Osteoblast (primary cell): Measurements from ENCODE around the gene THSD7A. TPM values are rescaled to one million over a fixed set of nuclear protein-coding genes. Genes with fewer than 3 reads are reported as not detected.

ENCODE experiments used
- DNase-seq: peaks from one replicate; pipeline ENCODE4 v3.0.0; 2011; ENCODE audit warnings: low spot score, mixed read lengths; ENCODE audit not compliant: insufficient read length; ENCODE audit errors: missing footprints
- H2AFZ ChIP-seq: 2 replicates; pipeline ENCODE4 v1.6.0; 2011; ENCODE audit warnings: mild to moderate bottlenecking, low read length
- H3K27ac ChIP-seq: 2 replicates; pipeline ENCODE4 v1.5.1; 2011; ENCODE audit warnings: mild to moderate bottlenecking, low read depth, low read length, moderate library complexity
- H3K27me3 ChIP-seq: 2 replicates; pipeline ENCODE4 v1.6.0; 2012; ENCODE audit warnings: mild to moderate bottlenecking, control low read depth, inconsistent platforms, low read length, moderate library complexity; ENCODE audit not compliant: insufficient read depth
- H3K36me3 ChIP-seq: 2 replicates; pipeline ENCODE4 v1.5.1; 2011; ENCODE audit warnings: mild to moderate bottlenecking, low read length, control low read depth, moderate library complexity; ENCODE audit not compliant: insufficient read depth
- H3K4me1 ChIP-seq: 2 replicates; pipeline ENCODE4 v1.5.1; 2011; ENCODE audit warnings: mild to moderate bottlenecking, low read length, control low read depth, moderate library complexity; ENCODE audit not compliant: insufficient read depth
- H3K4me2 ChIP-seq: 2 replicates; pipeline ENCODE4 v1.6.0; 2011; ENCODE audit warnings: mild to moderate bottlenecking, low read length; ENCODE audit not compliant: insufficient read depth
- H3K4me3 ChIP-seq: fragments of 200-600 bp; sonication (generic); 3 replicates; pipeline ENCODE4 v1.5.1; 2012; ENCODE audit warnings: mild to moderate bottlenecking, low read length, inconsistent platforms; ENCODE audit not compliant: insufficient read depth
- H3K79me2 ChIP-seq: 2 replicates; pipeline ENCODE4 v1.6.0; 2012; ENCODE audit warnings: mild to moderate bottlenecking, low read length, control low read depth, inconsistent platforms; ENCODE audit not compliant: insufficient read depth
- H3K9me3 ChIP-seq: 2 replicates; pipeline ENCODE4 v1.5.1; 2011; ENCODE audit warnings: low read depth, low read length, control low read depth
- H4K20me1 ChIP-seq: 2 replicates; pipeline ENCODE4 v1.6.0; 2012; ENCODE audit warnings: mild to moderate bottlenecking, low read length, control low read depth; ENCODE audit not compliant: insufficient read depth
- CTCF ChIP-seq: IDR thresholded peaks from 2 replicates; pipeline ENCODE4 v1.5.1; 2011; ENCODE audit warnings: mild to moderate bottlenecking, low read depth, low read length, moderate library complexity; ENCODE audit errors: extremely low read depth
- total RNA-seq: library from RNA; depleted of rRNA; stranded (reverse); fragments of >200 nt; gene quantifications from 2 replicates; pipeline ENCODE4 v1.2.3, GENCODE V29; 2012

Gene THSD7A
- total RNA-seq, 1 donor: under 0.01 TPM

GRCh38 chr7:11829954-11830353, 2.0 kb downstream of the THSD7A start:
- no peak for TF ChIP-seq CTCF
- Histone ChIP-seq H3K79me2 (no peaks in the 10 kb centered on the region), H2AFZ (no peak overlapping the region), H3K27me3 (peaks cover 9% of the 10 kb centered on the region), H3K36me3 (no peaks in the 10 kb centered on the region), H4K20me1 (no peaks in the 10 kb centered on the region), H3K27ac (no peak overlapping the region), H3K4me2 (no peak overlapping the region), H3K4me3 (no peak overlapping the region), H3K9me3 (no peaks in the 10 kb centered on the region), H3K4me1 (peaks cover 8% of the 10 kb centered on the region)
- peak; percentile 56 for DNase-seq

GRCh38 chr7:11819947-11820346, 12.1 kb downstream of the THSD7A start:
- Histone ChIP-seq H3K9me3 (no peaks in the 10 kb centered on the region), H3K27ac (no peak overlapping the region), H3K4me3 (no peak overlapping the region), H2AFZ (no peak overlapping the region), H3K4me2 (no peak overlapping the region), H4K20me1 (no peaks in the 10 kb centered on the region), H3K36me3 (no peaks in the 10 kb centered on the region), H3K79me2 (no peaks in the 10 kb centered on the region), H3K27me3 (no peaks in the 10 kb centered on the region), H3K4me1 (no peaks in the 10 kb centered on the region)
- TF ChIP-seq CTCF: no peak
- no peak for DNase-seq

GRCh38 chr7:11819271-11819670, 12.7 kb downstream of the THSD7A start:
- Histone ChIP-seq H3K27me3 (no peaks in the 10 kb centered on the region), H3K4me3 (no peak overlapping the region), H3K79me2 (no peaks in the 10 kb centered on the region), H3K4me2 (no peak overlapping the region), H2AFZ (no peak overlapping the region), H3K4me1 (no peaks in the 10 kb centered on the region), H3K9me3 (no peaks in the 10 kb centered on the region), H3K27ac (no peak overlapping the region), H4K20me1 (no peaks in the 10 kb centered on the region), H3K36me3 (no peaks in the 10 kb centered on the region)
- TF ChIP-seq CTCF: no peak
- DNase-seq: no peak

GRCh38 chr7:11818281-11818680, 13.7 kb downstream of the THSD7A start:
- Histone ChIP-seq H3K79me2 (no peaks in the 10 kb centered on the region), H2AFZ (no peak overlapping the region), H3K4me3 (no peak overlapping the region), H4K20me1 (no peaks in the 10 kb centered on the region), H3K4me1 (no peaks in the 10 kb centered on the region), H3K9me3 (no peaks in the 10 kb centered on the region), H3K36me3 (no peaks in the 10 kb centered on the region), H3K27me3 (no peaks in the 10 kb centered on the region), H3K27ac (no peak overlapping the region), H3K4me2 (no peak overlapping the region)
- no peak for TF ChIP-seq CTCF
- no peak for DNase-seq
